HG02981 (cell line): ENCODE measurements around the gene HCRTR1.

Experiments used
- ATAC-seq: cut with Tn5 transposase; IDR thresholded peaks from one replicate; pipeline ENCODE4 v1.9.1; 2021; ENCODE audit warnings: mild to moderate bottlenecking, moderate library complexity; ENCODE audit not compliant: unreplicated experiment

The HCRTR1 gene

GRCh38 chr1:31617218-31617915, at the start of gene HCRTR1:
TSS of gene HCRTR1 (plus strand) at chr1:31617689. CDS start at chr1:31619193, 1,504 bp downstream.
- no peak for ATAC-seq

- ATAC-seq: no peak
Measured at GRCh38 chr1:31567956-31568570, 49.4 kb upstream of the HCRTR1 start.

GRCh38 chr1:31568895-31569595, 48.4 kb upstream of the HCRTR1 start:
- no peak for ATAC-seq

- ATAC-seq: no peak
Measured at GRCh38 chr1:31569596-31570173, 47.8 kb upstream of the HCRTR1 start.

- no peak for ATAC-seq
Measured at GRCh38 chr1:31570228-31570627, 47.3 kb upstream of the HCRTR1 start.

- no peak for ATAC-seq
Measured at GRCh38 chr1:31570906-31571305, 46.6 kb upstream of the HCRTR1 start.

GRCh38 chr1:31571340-31572295, 45.9 kb upstream of the HCRTR1 start:
- no peak for ATAC-seq

DNA sequence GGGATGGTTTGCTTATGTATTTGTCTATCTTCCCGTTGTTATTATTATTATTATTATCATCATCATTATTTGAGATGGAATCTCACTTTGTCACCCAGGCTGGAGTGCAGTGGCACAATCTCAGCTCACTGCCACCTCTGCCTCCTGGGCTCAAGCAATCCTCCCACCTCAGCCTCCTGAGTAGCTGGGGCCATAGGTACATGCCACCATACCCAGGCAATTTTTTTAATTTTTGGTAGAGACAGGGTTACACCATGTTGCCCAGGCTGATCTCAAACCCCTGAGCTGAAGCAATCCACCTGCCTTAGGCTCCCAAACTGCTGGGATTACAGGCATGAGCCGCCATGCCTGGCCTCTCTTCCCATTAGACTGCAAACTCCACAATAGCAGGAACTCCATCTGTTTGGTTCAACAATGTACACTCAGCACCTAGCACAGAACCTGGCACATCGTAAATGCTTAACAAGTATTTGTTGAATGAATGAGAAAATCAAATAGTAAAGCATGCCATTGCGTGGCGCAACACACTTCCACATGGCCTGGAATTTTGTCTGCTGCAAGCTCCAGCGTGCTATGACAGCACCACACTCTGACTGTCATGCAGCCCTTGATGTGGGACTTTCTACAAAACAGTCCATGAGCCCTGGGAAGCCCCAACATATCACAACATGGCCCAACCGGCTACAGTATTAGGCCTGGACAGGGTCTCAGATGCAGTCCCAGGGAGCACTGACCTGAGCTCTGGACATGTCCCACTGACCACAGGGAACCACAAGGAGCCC, 45.0 kb upstream of the HCRTR1 start:
- ATAC-seq: no peak

DNA sequence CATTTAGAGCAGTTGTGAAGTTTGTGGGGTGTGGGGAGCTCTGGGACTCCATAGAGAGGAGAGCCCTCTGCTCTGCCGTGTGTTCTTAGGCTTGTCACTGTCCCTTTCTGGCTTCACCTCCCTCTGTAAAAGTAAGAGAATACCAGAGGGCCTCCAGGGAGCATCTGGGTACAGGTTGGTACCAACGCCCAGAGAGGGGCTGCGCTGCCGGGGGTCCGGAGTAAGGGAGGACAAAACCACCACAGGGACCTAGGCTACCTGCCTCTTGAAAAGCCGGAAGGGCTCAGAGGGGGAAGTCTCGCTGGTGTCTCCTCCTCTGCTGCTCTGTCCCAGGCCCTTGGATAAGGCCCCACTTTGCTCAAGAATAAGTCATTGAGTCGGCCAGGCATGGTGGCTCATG, 44.2 kb upstream of the HCRTR1 start:
- ATAC-seq: no peak

GRCh38 chr1:31574749-31575368, 42.6 kb upstream of the HCRTR1 start:
- ATAC-seq: no peak

DNA sequence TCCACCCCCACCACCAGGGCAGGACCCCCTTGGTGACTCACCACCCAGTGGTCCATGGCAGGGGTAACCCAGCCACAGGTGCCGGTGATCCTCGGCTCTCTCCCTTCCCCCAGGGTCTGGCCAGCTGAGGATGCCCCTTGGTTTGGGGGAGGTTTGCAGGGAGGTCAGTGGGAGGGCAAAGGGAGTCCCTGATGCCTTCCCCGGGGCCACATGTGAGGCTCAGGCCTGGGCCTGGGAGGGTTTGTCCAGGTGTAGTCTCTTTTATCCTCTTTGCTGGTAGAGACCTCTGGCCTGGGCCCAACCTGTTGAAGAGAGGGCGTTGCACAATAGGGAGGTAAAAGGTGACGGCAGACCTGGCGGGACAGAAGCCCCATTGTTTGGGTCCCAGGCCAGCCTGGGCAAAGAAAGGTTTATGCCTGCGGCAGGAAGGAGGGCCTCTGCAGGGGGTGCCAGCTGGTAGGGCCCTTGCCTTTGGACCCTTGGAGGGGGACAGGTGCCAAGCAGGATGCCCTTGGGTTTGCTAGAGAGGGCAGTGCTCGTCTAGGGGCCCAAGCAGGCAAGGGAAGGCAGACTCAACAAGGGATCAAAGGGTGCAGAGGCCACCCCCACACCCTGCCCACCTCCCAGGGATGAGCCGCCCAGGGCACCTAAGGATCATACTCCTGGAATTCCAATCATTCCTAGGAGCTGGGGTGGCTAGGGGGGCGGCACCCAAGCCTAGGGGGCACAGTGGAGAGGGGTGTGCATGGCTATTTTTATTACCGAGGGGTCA, 41.9 kb upstream of the HCRTR1 start:
- no peak for ATAC-seq

DNA sequence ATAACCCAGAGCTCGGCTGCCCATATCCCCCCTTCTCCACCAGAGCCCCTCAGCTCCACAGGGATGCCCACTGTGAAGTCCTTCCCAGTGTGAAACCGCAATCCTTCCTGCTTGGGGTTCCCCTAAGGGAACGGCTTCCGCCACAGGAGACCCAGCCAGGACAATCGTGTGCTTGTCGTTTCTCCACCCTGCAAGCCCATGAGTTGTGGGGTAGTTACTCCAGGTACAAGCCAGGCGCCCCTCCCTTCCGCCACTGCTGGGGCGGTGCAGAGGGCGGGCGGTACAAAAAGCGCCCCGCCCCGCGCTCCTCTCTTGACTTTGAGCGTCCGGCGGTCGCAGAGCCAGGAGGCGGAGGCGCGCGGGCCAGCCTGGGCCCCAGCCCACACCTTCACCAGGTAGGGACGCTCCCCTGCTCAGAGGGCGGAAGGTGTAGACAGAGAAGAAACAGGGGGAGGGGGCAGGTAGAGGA, 41.3 kb upstream of the HCRTR1 start, which contains the start of gene TINAGL1:
Gene TINAGL1 (plus strand): TSS at position 315 of the 469 bp plus-strand sequence. CDS start 634 bp downstream, outside the sequence.
- ATAC-seq: no peak

- no peak for ATAC-seq
Measured at GRCh38 chr1:31576743-31577455, 40.6 kb upstream of the HCRTR1 start.

DNA sequence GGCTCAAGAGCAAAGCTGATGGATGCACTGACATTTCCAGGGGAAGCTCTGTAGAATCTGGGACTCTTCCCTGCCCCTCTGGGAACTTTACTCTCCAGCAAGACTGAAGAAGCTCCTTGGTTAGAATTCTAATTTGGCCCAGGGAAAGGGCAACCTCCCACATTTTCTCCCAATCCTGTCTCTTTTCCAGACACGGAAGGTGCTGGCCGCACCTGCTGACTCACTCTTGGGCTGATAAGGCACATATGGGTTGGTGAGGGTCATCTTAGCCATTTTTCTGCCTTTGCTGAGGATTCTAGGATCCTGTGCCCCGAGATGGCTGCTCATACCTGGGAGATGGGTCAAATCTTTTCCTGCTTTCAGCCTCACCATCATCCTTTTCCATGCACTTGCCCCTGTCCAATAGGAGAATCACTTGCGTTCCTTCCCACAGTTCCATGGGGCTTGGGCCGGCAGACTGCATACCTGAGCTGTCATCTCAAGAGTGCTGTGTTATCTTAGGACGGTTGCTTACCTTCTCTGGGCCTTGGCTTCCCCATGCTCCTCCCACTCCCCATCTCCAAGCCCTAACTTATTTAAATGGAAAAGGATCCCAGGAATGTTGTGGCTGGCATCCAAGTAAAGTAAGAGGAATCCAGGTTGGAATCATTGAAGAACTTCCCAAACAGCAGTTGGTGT, 39.8 kb upstream of the HCRTR1 start:
- no peak for ATAC-seq

DNA sequence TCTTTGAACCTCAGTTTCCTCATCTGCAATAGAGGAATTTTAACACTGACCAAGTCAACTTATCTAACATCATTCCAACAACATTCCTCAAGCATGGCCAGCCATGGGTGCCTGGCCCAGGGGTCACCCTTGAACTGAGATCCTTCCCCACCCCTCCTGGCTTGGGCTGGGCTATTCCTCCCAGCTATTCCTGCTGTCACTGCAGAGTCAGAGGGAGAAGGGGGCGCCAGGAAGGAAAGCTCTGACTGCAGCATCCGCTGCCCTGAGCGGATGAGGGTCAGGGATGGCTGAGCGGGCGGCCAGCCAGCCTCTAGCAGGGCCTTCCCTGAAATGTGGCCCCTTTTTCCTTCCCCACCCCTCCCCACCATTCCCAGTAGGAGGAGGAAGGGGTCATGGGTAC, 38.1 kb upstream of the HCRTR1 start:
- no peak for ATAC-seq

GRCh38 chr1:31580513-31580870, 37.0 kb upstream of the HCRTR1 start:
- ATAC-seq: no peak

GRCh38 chr1:31580891-31581603, 36.4 kb upstream of the HCRTR1 start:
- no peak for ATAC-seq
